COLO829 (cell line): ENCODE data around the gene XRN1.

ENCODE experiments used
- DNase-seq: peaks from one replicate; pipeline ENCODE4 v3.0.0; 2012; ENCODE audit warnings: low spot score

XRN1 gene

GRCh38 chr3:142272200-142272891, 175.5 kb downstream of the XRN1 start:
- DNase-seq, result peak; percentile 54

DNA sequence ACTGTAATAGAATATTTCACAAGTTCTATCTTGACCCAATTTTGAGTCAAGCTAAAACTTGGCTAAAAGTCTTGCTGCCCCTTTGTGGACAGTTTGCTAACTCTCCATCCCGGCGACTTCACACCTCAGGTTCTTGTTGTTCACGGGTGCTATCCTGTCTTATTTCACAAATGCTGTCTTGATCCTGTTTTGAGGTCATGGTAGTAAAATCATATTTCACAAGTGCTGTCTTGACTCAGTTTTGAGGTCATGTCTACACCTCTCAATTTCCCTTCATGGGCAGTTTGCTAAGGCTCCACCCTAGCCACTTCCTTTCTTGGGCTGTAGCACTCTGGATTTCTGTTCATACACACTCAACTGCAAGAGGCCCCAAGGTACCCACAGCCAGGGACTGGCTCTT, 177.4 kb downstream of the XRN1 start:
- no peak for DNase-seq

DNA sequence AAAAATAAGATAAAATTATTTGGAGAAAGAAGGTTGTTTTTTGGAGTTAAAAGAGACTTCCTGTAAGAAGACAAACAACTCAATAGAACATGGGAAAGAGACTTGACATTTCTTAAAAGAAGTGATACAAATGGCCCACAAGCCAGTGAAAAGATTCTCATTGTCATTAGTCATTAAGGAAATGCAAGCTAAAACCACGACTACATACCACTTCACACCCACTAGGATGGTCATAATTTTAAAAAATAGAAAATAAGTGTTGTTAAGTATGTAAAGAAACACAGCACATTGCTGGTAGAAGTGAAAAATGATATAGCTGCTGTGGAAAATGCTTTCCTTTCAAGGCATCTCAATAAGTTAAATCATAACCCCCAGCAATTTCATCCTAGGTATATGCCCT, 178.1 kb downstream of the XRN1 start:
- DNase-seq, result no peak

DNA sequence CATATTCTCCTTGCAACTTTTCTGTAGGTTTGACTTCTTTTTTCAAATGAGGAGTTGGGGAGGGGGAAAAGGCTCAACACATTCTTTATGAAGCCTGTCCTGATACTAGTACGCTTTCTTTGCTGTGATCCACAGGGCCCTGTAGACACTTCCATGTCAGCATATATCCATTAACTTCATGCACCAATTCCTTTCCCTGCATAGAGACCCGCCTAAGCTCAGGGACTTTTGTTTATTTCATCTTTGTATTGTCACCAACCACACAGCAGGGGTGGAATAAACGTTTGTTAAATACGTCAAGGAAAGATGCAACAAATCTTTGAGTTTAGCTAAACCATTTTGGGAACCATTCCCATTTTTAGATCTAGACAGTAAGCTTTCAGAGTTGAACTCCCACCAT, 179.4 kb downstream of the XRN1 start:
- no peak for DNase-seq

DNA sequence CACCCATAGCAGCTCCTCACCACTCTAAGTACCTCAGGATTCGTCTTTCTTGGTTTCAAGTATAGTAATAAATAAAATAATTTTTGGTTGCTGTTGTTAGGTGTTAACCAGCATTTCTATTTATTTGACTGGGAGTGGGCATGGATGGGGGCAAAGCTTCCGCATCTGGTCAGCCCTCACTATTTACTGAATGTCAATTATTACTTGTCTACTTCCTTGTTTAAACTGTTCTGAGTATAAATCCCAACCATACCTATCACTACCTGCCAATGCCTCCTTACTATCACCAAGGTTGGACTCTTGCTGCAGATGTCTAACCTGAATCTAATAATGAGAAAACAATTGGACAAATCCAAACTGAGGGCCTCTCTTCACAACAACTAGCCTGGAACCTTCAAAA, 180.6 kb downstream of the XRN1 start:
- no peak for DNase-seq

- DNase-seq, result no peak
Measured at GRCh38 chr3:142263112-142263511, 184.7 kb downstream of the XRN1 start.

DNA sequence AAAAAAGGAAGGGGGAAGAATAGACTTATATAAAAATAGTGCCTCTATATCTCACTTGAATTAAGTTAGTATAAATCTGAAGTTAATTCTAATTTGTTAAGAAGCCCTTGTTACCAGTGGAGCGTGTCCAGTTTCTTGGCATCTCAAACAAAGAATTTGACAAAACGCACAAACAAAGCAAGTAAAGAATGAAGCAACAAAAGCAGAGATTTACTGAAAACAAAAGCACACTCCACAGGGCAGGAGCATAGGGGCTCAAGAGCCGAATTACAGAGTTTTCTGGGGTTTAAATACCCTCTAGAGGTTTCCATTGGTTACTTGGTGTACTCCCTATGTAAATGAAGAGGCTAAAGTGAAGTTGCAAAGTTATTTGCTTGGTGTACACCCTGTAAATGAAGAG, 188.5 kb downstream of the XRN1 start:
- no peak for DNase-seq

- no peak for DNase-seq
Measured at GRCh38 chr3:142256712-142257333, 191.0 kb downstream of the XRN1 start.
